K562 (cell line): Measurements from ENCODE around the gene MORC1. TPM values are rescaled to one million over a fixed set of nuclear protein-coding genes. Genes with fewer than 3 reads are reported as not detected.

Experiments
- ATAC-seq: fragments of 200-7000 bp; cut with Tn5 transposase; 3 replicates; pipeline ENCODE4 v1.9.1; 2020; ENCODE audit warnings: moderate library complexity
- BruUV-seq: library from RNA; stranded (reverse); fragments of 400-500 nt; replicated peaks from 2 replicates; lab custom pipeline; 2021; lab: Mats Ljungman, UMichigan
- CTCF ChIA-PET: fragments of 300-600 bp; formaldehyde crosslinking; extraction: SDS; loops from one replicate; lab custom pipeline; 2021; ENCODE audit warnings: low intra/inter-chr PET ratio; lab: Yijun Ruan, JAX
- POLR2A ChIA-PET: fragments of 300-600, 350-650 bp; sonication (Branson Sonifier 250); formaldehyde crosslinking; extraction: SDS; loops from one replicate; lab custom pipeline; 2021; ENCODE audit warnings: antibody characterized with exemption, inconsistent platforms; lab: Yijun Ruan, JAX
- DNase-seq, 4 experiments: peaks; one replicate each; pipeline versions ENCODE4 v3.0.0 to v3.0.0-alpha.2; 2011 to 2018; ENCODE audit warnings: low spot score in 3 of 4, mixed read lengths in 3 of 4; ENCODE audit errors: extremely low read depth in 1 of 4
- FAIRE-seq: peaks from 2 replicates; lab custom pipeline; 2011; peaks lifted over from hg19 to GRCh38; lab: Jason Lieb, UNC
- H2AFZ ChIP-seq: 2 replicates; pipeline ENCODE4 v1.6.0; 2011; ENCODE audit warnings: low read depth, low read length, control low read depth, inconsistent platforms
- H3K27ac ChIP-seq: fragments of 200-600 bp; 3 replicates; pipeline ENCODE4 v1.8.0; 2011; ENCODE audit warnings: low read depth, mild to moderate bottlenecking, control low read depth, inconsistent platforms, low read length, moderate library complexity, mixed read lengths; ENCODE audit errors: extremely low read depth
- H3K27me3 ChIP-seq, 2 experiments: fragments of 300-600 bp in 1 of 2; 2 replicates in 1 of 2; 3 replicates in 1 of 2; pipeline versions ENCODE4 v1.6.0 to v1.8.0; 2011; ENCODE audit warnings: inconsistent platforms in 2 of 2, low read length in 2 of 2, mild to moderate bottlenecking in 1 of 2, mixed read lengths in 1 of 2, moderate library complexity in 1 of 2; ENCODE audit not compliant: control insufficient read depth in 2 of 2, insufficient read depth in 2 of 2
- H3K36me3 ChIP-seq: fragments of 300-600 bp; 3 replicates; pipeline ENCODE4 v1.8.0; 2011; ENCODE audit warnings: mild to moderate bottlenecking, low read length, inconsistent platforms; ENCODE audit not compliant: control insufficient read depth, insufficient read depth
- H3K4me1 ChIP-seq, 2 experiments: fragments of 200-600 bp in 1 of 2; replicated peaks in 1 of 2; 2 replicates in 1 of 2; 3 replicates in 1 of 2; pipeline versions ENCODE4 v1.5.1 to v1.8.0; 2011; ENCODE audit warnings: inconsistent platforms in 2 of 2, low read length in 2 of 2, mild to moderate bottlenecking in 1 of 2, mixed read lengths in 1 of 2, moderate library complexity in 1 of 2; ENCODE audit not compliant: control insufficient read depth in 2 of 2, insufficient read depth in 2 of 2
- H3K4me2 ChIP-seq: 2 replicates; pipeline ENCODE4 v1.6.1; 2011; ENCODE audit warnings: low read length, control low read depth, inconsistent platforms, mixed read lengths; ENCODE audit not compliant: insufficient read depth
- H3K4me3 ChIP-seq: fragments of 200-600 bp; sonication (generic), shearing (Covaris generic); 2 replicates; pipeline ENCODE4 v1.5.1; 2016; ENCODE audit warnings: control low read depth, inconsistent platforms
- H3K79me2 ChIP-seq: fragments of 200-600 bp; 3 replicates; pipeline ENCODE4 v1.8.0; 2011; ENCODE audit warnings: low read length, inconsistent platforms; ENCODE audit not compliant: control insufficient read depth, insufficient read depth
- H3K9ac ChIP-seq, 2 experiments: 2 replicates each; pipeline versions ENCODE4 v1.6.0 to v1.6.1; 2011; ENCODE audit warnings: low read depth in 2 of 2, low read length in 2 of 2, control low read depth in 1 of 2, inconsistent platforms in 1 of 2, mild to moderate bottlenecking in 1 of 2, mixed read lengths in 1 of 2; ENCODE audit not compliant: insufficient read depth in 1 of 2
- H3K9me1 ChIP-seq: one replicate; pipeline ENCODE4 v1.6.0; 2011; ENCODE audit warnings: inconsistent platforms, mild to moderate bottlenecking, low read length, moderate library complexity; ENCODE audit not compliant: control insufficient read depth, insufficient read depth
- H3K9me3 ChIP-seq: replicated peaks from 2 replicates; pipeline ENCODE4 v1.5.1; 2011; ENCODE audit warnings: low read depth, low read length, inconsistent platforms; ENCODE audit not compliant: control insufficient read depth, insufficient read depth
- H4K20me1 ChIP-seq: replicated peaks from 2 replicates; pipeline ENCODE4 v1.6.1; 2011; ENCODE audit warnings: low read length, inconsistent platforms, mixed read lengths; ENCODE audit not compliant: control insufficient read depth, insufficient read depth
- ARHGAP35 ChIP-seq: fragments of 450-650 bp; IDR thresholded peaks from 2 replicates; pipeline ENCODE4 v1.6.1; 2018; ENCODE audit not compliant: partially characterized antibody
- ETV5 ChIP-seq: sonication (generic); formaldehyde crosslinking; IDR thresholded peaks from 2 replicates; pipeline ENCODE4 v1.4.0; 2020; ENCODE audit warnings: low read depth, mild to moderate bottlenecking, missing genetic modification reagents
- MAFF ChIP-seq: IDR thresholded peaks from 2 replicates; pipeline ENCODE4 v1.6.1; 2012; ENCODE audit warnings: low read length, improper control_type of control experiment
- MTA1 ChIP-seq: fragments of 450-650 bp; IDR thresholded peaks from 2 replicates; pipeline ENCODE4 v1.6.1; 2017; ENCODE audit warnings: borderline replicate concordance
- NBN ChIP-seq: fragments of 450-650 bp; IDR thresholded peaks from 2 replicates; pipeline ENCODE4 v1.6.1; 2016; ENCODE audit warnings: low read depth, mild to moderate bottlenecking
- NR3C1 ChIP-seq: sonication (generic); formaldehyde crosslinking; IDR thresholded peaks from 2 replicates; pipeline ENCODE4 v1.8.1; 2022; ENCODE audit warnings: missing genetic modification reagents
- PML ChIP-seq: IDR thresholded peaks from 2 replicates; pipeline ENCODE4 v1.6.1; 2012; ENCODE audit warnings: low read length, inconsistent platforms
- SETDB1 ChIP-seq: IDR thresholded peaks from one replicate; pipeline ENCODE4 v1.6.1; 2012; ENCODE audit warnings: low read length, control low read depth, inconsistent platforms
- SP1 ChIP-seq: sonication (generic); formaldehyde crosslinking; IDR thresholded peaks from 2 replicates; pipeline ENCODE4 v1.8.1; 2022; ENCODE audit warnings: mild to moderate bottlenecking, missing genetic modification reagents
- SPI1 ChIP-seq: IDR thresholded peaks from 2 replicates; pipeline ENCODE4 v1.6.1; 2011; ENCODE audit warnings: low read depth, low read length, control low read depth, borderline replicate concordance
- TRIM24 ChIP-seq, 2 experiments: fragments of 450-650 bp; IDR thresholded peaks; 2 replicates each; pipeline ENCODE4 v1.6.1; 2016
- ZNF165 ChIP-seq: fragments of 250-450 bp; sonication (Bioruptor Pico); IDR thresholded peaks from 2 replicates; pipeline ENCODE4 v1.4.0; 2020; ENCODE audit warnings: borderline replicate concordance
- in situ Hi-C: fragments of 300-500 bp; cut with MboI; formaldehyde crosslinking; loops from 4 replicates; pipeline ENCODE4 v1.15.0; 2018; ENCODE audit warnings: inconsistent platforms, mixed read lengths
- intact Hi-C: fragments of 100-400 bp; cut with micrococcal nuclease; formaldehyde crosslinking; loops from 2 replicates; pipeline ENCODE4 v1.14.2; 2022
- polyA plus RNA-seq, 8 experiments: library from polyadenylated mRNA; depleted of rRNA in 4 of 8; stranded (reverse) in 5 of 8; unstranded in 3 of 8; fragments of >200 nt; fragmentation: Nextera tagmentation in 2 of 8; fragmentation: Illumina TruSeq in 1 of 8; extraction: Ambion mirVana in 2 of 8; extraction: Trizol in 1 of 8; gene quantifications; 2 replicates each; pipeline versions ENCODE4 v1.2.1 to v1.2.3, GENCODE V29; 2011 to 2014; ENCODE audit warnings: inconsistent platforms in 1 of 8, missing spikeins in 1 of 8
- total RNA-seq, 7 experiments: library from RNA; depleted of rRNA in 6 of 7; stranded (reverse); fragments of >200 nt in 6 of 7; fragmentation: Illumina TruSeq in 2 of 7; extraction: Trizol in 2 of 7; gene quantifications; 2 replicates each; pipeline versions ENCODE4 v1.2.1 to v1.2.3, GENCODE V29; 2011 to 2021; ENCODE audit warnings: low replicate concordance in 1 of 7
- TF ChIP-seq, protein P1 (sequence below): fragments of 250-450 bp; sonication (Bioruptor Pico); IDR thresholded peaks from 2 replicates; pipeline ENCODE4 v1.4.0; 2020; ENCODE audit warnings: mild to moderate bottlenecking, moderate library complexity, borderline replicate concordance
- TF ChIP-seq, protein P2 (sequence below): fragments of 450-650 bp; conservative IDR thresholded peaks from 2 replicates; pipeline ENCODE4 v1.6.1; 2016; ENCODE audit warnings: missing genetic modification characterization, low read depth, mild to moderate bottlenecking, missing compliant biosample characterization, moderate library complexity
- TF ChIP-seq, protein P3 (sequence below): fragments of 250-450 bp; sonication (Bioruptor Pico); IDR thresholded peaks from 2 replicates; pipeline ENCODE4 v1.4.0; 2020
- TF ChIP-seq, protein P4 (sequence below), 2 experiments: fragments of 200-800 bp in 1 of 2; sonication (Bioruptor generic) in 1 of 2; sonication (generic) in 1 of 2; formaldehyde crosslinking in 1 of 2; IDR thresholded peaks in 1 of 2; conservative IDR thresholded peaks in 1 of 2; 2 replicates each; pipeline versions ENCODE4 v1.5.0 to v1.6.1; 2016 to 2020; ENCODE audit warnings: missing compliant biosample characterization in 1 of 2, missing genetic modification characterization in 1 of 2, missing genetic modification reagents in 1 of 2
- TF ChIP-seq, protein P5 (sequence below): fragments of 450-650 bp; IDR thresholded peaks from 2 replicates; pipeline ENCODE4 v1.6.1; 2017; ENCODE audit warnings: mild to moderate bottlenecking, moderate library complexity

MORC1 gene
- total and polyA plus RNA-seq, 9 of the 15 experiments (the other 6 are each of a cell fraction or from before 2014, with no cell fraction given) = 0.08 to 0.41 (median 0.30) TPM; not detected in 1

DNA sequence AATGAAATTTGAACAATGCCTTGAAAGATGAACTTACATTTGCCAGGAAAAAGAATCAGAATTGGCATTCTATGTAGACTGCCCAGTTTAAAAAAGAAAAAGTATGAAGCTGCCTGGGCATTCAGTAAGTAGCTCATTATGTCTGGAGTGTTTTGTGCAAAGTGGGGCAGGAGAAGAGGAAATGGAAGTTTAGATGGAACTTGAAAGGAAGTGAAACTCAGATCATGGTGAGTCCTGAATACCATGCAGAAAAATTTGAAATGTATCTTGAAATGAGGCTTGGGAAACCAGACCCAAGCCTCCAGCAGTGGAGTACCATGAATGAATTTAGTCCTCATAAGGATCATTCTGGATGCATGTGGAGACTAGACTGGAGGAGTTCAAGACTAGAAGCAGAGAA, 4.8 kb upstream of the MORC1 start:
- H2AFZ ChIP-seq = no peak overlapping the region
- H3K4me2 ChIP-seq = no peak overlapping the region
- in situ Hi-C loops (no loop called here), intact Hi-C loops (no loop called here)
- ChIA-PET CTCF (no interaction called here), POLR2A (no interaction called here)
- BruUV-seq = no TSS peak
- no peaks in the 10 kb centered on the region for H3K9me1 ChIP-seq
- no peaks in the 10 kb centered on the region for H4K20me1 ChIP-seq
- no peaks in the 10 kb centered on the region for H3K79me2 ChIP-seq
- ATAC-seq = no peak
- peaks cover 0 to 5% of the 10 kb centered on the region in 2 experiments; a peak in 2 of 5 replicates for H3K4me1 ChIP-seq
- no peak for FAIRE-seq
- no peaks in the 10 kb centered on the region for H3K9me3 ChIP-seq
- H3K36me3 ChIP-seq = no peaks in the 10 kb centered on the region
- no peak for DNase-seq
- no peak overlapping the region for H3K9ac ChIP-seq
- no peak overlapping the region for H3K27ac ChIP-seq
- no peaks in the 10 kb centered on the region for H3K27me3 ChIP-seq
- no peak overlapping the region for H3K4me3 ChIP-seq
- TF ChIP-seq, protein P1, sequence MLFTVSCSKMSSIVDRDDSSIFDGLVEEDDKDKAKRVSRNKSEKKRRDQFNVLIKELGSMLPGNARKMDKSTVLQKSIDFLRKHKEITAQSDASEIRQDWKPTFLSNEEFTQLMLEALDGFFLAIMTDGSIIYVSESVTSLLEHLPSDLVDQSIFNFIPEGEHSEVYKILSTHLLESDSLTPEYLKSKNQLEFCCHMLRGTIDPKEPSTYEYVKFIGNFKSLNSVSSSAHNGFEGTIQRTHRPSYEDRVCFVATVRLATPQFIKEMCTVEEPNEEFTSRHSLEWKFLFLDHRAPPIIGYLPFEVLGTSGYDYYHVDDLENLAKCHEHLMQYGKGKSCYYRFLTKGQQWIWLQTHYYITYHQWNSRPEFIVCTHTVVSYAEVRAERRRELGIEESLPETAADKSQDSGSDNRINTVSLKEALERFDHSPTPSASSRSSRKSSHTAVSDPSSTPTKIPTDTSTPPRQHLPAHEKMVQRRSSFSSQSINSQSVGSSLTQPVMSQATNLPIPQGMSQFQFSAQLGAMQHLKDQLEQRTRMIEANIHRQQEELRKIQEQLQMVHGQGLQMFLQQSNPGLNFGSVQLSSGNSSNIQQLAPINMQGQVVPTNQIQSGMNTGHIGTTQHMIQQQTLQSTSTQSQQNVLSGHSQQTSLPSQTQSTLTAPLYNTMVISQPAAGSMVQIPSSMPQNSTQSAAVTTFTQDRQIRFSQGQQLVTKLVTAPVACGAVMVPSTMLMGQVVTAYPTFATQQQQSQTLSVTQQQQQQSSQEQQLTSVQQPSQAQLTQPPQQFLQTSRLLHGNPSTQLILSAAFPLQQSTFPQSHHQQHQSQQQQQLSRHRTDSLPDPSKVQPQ (CRISPR knock-in tag) = no peak
- TF ChIP-seq ETV5 (CRISPR knock-in tag) = no peak
- TF ChIP-seq SPI1 = no peak
- TF ChIP-seq ZNF165 (CRISPR knock-in tag) = no peak
- TF ChIP-seq, protein P2, sequence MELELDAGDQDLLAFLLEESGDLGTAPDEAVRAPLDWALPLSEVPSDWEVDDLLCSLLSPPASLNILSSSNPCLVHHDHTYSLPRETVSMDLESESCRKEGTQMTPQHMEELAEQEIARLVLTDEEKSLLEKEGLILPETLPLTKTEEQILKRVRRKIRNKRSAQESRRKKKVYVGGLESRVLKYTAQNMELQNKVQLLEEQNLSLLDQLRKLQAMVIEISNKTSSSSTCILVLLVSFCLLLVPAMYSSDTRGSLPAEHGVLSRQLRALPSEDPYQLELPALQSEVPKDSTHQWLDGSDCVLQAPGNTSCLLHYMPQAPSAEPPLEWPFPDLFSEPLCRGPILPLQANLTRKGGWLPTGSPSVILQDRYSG (tag) = no peak
- TF ChIP-seq MAFF = no peak
- no peak for TF ChIP-seq SETDB1
- TF ChIP-seq TRIM24 (IDR thresholded peaks at IDR 0.05) = no peak
- TF ChIP-seq, protein P3, sequence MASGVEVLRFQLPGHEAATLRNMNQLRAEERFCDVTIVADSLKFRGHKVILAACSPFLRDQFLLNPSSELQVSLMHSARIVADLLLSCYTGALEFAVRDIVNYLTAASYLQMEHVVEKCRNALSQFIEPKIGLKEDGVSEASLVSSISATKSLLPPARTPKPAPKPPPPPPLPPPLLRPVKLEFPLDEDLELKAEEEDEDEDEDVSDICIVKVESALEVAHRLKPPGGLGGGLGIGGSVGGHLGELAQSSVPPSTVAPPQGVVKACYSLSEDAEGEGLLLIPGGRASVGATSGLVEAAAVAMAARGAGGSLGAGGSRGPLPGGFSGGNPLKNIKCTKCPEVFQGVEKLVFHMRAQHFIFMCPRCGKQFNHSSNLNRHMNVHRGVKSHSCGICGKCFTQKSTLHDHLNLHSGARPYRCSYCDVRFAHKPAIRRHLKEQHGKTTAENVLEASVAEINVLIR (CRISPR knock-in tag) = no peak
- no peak for TF ChIP-seq SP1
- TF ChIP-seq, protein P4, sequence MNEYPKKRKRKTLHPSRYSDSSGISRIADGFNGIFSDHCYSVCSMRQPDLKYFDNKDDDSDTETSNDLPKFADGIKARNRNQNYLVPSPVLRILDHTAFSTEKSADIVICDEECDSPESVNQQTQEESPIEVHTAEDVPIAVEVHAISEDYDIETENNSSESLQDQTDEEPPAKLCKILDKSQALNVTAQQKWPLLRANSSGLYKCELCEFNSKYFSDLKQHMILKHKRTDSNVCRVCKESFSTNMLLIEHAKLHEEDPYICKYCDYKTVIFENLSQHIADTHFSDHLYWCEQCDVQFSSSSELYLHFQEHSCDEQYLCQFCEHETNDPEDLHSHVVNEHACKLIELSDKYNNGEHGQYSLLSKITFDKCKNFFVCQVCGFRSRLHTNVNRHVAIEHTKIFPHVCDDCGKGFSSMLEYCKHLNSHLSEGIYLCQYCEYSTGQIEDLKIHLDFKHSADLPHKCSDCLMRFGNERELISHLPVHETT (CRISPR knock-in tag; conservative IDR thresholded peaks at IDR 0.05 in 1 of 2, IDR thresholded peaks at IDR 0.05 in 1 of 2) = no peak
- TF ChIP-seq ARHGAP35 = no peak
- no peak for TF ChIP-seq NBN
- TF ChIP-seq, protein P5, sequence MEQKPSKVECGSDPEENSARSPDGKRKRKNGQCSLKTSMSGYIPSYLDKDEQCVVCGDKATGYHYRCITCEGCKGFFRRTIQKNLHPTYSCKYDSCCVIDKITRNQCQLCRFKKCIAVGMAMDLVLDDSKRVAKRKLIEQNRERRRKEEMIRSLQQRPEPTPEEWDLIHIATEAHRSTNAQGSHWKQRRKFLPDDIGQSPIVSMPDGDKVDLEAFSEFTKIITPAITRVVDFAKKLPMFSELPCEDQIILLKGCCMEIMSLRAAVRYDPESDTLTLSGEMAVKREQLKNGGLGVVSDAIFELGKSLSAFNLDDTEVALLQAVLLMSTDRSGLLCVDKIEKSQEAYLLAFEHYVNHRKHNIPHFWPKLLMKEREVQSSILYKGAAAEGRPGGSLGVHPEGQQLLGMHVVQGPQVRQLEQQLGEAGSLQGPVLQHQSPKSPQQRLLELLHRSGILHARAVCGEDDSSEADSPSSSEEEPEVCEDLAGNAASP = no peak
- no peak for TF ChIP-seq MTA1
- no peak for TF ChIP-seq PML
- TF ChIP-seq NR3C1 (CRISPR knock-in tag) = no peak
